Liver (tissue), 9 donors: Measurements from ENCODE around the gene GLI2. TPM values are rescaled to one million over a fixed set of nuclear protein-coding genes. Genes with fewer than 3 reads are reported as not detected.

Source experiments
- DNase-seq: peaks from one replicate; pipeline ENCODE4 v3.0.0-alpha.2; 2017; ENCODE audit warnings: low spot score
- H3K27ac ChIP-seq, 2 donors: one replicate each; pipeline ENCODE4 v1.7.0; 2013; ENCODE audit warnings: inconsistent platforms in 2 of 2, low read length in 2 of 2, control low read depth in 1 of 2, low read depth in 1 of 2, mild to moderate bottlenecking in 1 of 2
- H3K27me3 ChIP-seq, 4 donors: one replicate each; pipeline versions ENCODE4 v1.6.1 to v1.7.0; 2013; ENCODE audit warnings: low read length in 3 of 4, inconsistent platforms in 1 of 4, mild to moderate bottlenecking in 1 of 4, moderate library complexity in 1 of 4; ENCODE audit not compliant: control insufficient read depth in 4 of 4, insufficient read depth in 4 of 4
- H3K36me3 ChIP-seq, 4 donors: one replicate each; pipeline versions ENCODE4 v1.6.1 to v1.7.0; 2013; ENCODE audit warnings: low read length in 3 of 4, mild to moderate bottlenecking in 3 of 4, low read depth in 1 of 4, moderate library complexity in 1 of 4; ENCODE audit not compliant: control insufficient read depth in 4 of 4, insufficient read depth in 3 of 4
- H3K4me1 ChIP-seq, 4 donors: one replicate each; pipeline versions ENCODE4 v1.6.1 to v1.7.0; 2013; ENCODE audit warnings: low read length in 3 of 4, mild to moderate bottlenecking in 3 of 4, moderate library complexity in 1 of 4; ENCODE audit not compliant: control insufficient read depth in 4 of 4, insufficient read depth in 4 of 4
- H3K4me3 ChIP-seq, 3 donors: one replicate each; pipeline versions ENCODE4 v1.6.1 to v1.7.0; 2013; ENCODE audit warnings: low read length in 3 of 3, control low read depth in 1 of 3, low read depth in 1 of 3, mild to moderate bottlenecking in 1 of 3
- H3K9ac ChIP-seq, 2 donors: one replicate each; pipeline ENCODE4 v1.7.0; 2013; ENCODE audit warnings: low read length in 2 of 2, mild to moderate bottlenecking in 2 of 2, moderate library complexity in 2 of 2, control low read depth in 1 of 2, low read depth in 1 of 2
- H3K9me3 ChIP-seq, 4 donors: one replicate each; pipeline versions ENCODE4 v1.6.1 to v1.7.0; 2013; ENCODE audit warnings: low read length in 3 of 4; ENCODE audit not compliant: control insufficient read depth in 4 of 4
- FOXA1 ChIP-seq: IDR thresholded peaks from 2 replicates; pipeline ENCODE4 v1.6.1; 2016; ENCODE audit warnings: antibody characterized with exemption
- FOXA2 ChIP-seq: IDR thresholded peaks from 2 replicates; pipeline ENCODE4 v1.6.1; 2016; ENCODE audit warnings: antibody characterized with exemption
- HNF4A ChIP-seq, 2 donors: conservative IDR thresholded peaks; 2 replicates each; pipeline ENCODE4 v1.6.1; 2016; ENCODE audit warnings: antibody characterized with exemption in 2 of 2, mild to moderate bottlenecking in 2 of 2
- HNF4G ChIP-seq: IDR thresholded peaks from 2 replicates; pipeline ENCODE4 v1.6.1; 2016; ENCODE audit warnings: antibody characterized with exemption
- JUND ChIP-seq, 2 donors: IDR thresholded peaks; 2 replicates each; pipeline ENCODE4 v1.6.1; 2016; ENCODE audit warnings: antibody characterized with exemption in 2 of 2
- NR2F2 ChIP-seq: IDR thresholded peaks from 2 replicates; pipeline ENCODE4 v1.6.1; 2016; ENCODE audit warnings: antibody characterized with exemption
- RAD21 ChIP-seq, 2 donors: IDR thresholded peaks; 2 replicates each; pipeline ENCODE4 v1.6.1; 2016; ENCODE audit warnings: antibody characterized with exemption in 2 of 2, mild to moderate bottlenecking in 2 of 2
- RXRA ChIP-seq, 2 donors: IDR thresholded peaks; 2 replicates each; pipeline ENCODE4 v1.6.1; 2017 to 2018; ENCODE audit warnings: antibody characterized with exemption in 2 of 2, mild to moderate bottlenecking in 1 of 2
- SP1 ChIP-seq: IDR thresholded peaks from 2 replicates; pipeline ENCODE4 v1.6.1; 2018; ENCODE audit warnings: antibody characterized with exemption, mild to moderate bottlenecking
- TAF1 ChIP-seq: conservative IDR thresholded peaks from 2 replicates; pipeline ENCODE4 v1.6.1; 2016; ENCODE audit warnings: antibody characterized with exemption, mild to moderate bottlenecking
- YY1 ChIP-seq: IDR thresholded peaks from 2 replicates; pipeline ENCODE4 v1.6.1; 2016; ENCODE audit warnings: antibody characterized with exemption, mild to moderate bottlenecking
- whole genome bisulfite sequencing: extraction: QIAGEN DNeasy Blood & Tissue Kit; methylation state at CpG from one replicate; pipeline ENCODE4 v1.1.7; 2013; 5-methylcytosine and 5-hydroxymethylcytosine counted together
- polyA plus RNA-seq, 2 donors: library from polyadenylated mRNA; stranded (reverse) in 1 of 2; unstranded in 1 of 2; fragments of 200-250 nt in 1 of 2; fragments of >200 nt in 1 of 2; fragmentation: Nextera tagmentation in 1 of 2; extraction: Ambion mirVana in 1 of 2; gene quantifications; one replicate each; pipeline versions ENCODE4 v1.2.1 to v1.2.3, GENCODE V29; 2013 to 2015
- total RNA-seq, 2 donors: library from RNA; depleted of rRNA; stranded (reverse); fragments of >200 nt; gene quantifications; one replicate each; pipeline ENCODE4 v1.2.3, GENCODE V29; 2014
- TF ChIP-seq, protein P1 (sequence below): IDR thresholded peaks from 2 replicates; pipeline ENCODE4 v1.6.1; 2016; ENCODE audit warnings: antibody characterized with exemption, mild to moderate bottlenecking
- TF ChIP-seq, protein P2 (sequence below): IDR thresholded peaks from 2 replicates; pipeline ENCODE4 v1.6.1; 2016; ENCODE audit warnings: antibody characterized with exemption
- TF ChIP-seq, protein P3 (sequence below): IDR thresholded peaks from 2 replicates; pipeline ENCODE4 v1.6.1; 2016; ENCODE audit warnings: antibody characterized with exemption
- TF ChIP-seq, protein P4 (sequence below): IDR thresholded peaks from 2 replicates; pipeline ENCODE4 v1.6.1; 2016; ENCODE audit warnings: antibody characterized with exemption
- TF ChIP-seq, protein P5 (sequence below): fragments of 150-350 bp; IDR thresholded peaks from 2 replicates; pipeline ENCODE4 v1.5.1; 2017; ENCODE audit warnings: improper control_type of control experiment, low read depth, low read length; ENCODE audit not compliant: missing input control
- donor health status: healthy.
- donor health status: healthy.
- donor health status: healthy.
- donor health status: healthy.
- donor health status: healthy.

Gene GLI2
- total and polyA plus RNA-seq, 4 donors: 0.04 to 0.16 (median 0.11) TPM

DNA sequence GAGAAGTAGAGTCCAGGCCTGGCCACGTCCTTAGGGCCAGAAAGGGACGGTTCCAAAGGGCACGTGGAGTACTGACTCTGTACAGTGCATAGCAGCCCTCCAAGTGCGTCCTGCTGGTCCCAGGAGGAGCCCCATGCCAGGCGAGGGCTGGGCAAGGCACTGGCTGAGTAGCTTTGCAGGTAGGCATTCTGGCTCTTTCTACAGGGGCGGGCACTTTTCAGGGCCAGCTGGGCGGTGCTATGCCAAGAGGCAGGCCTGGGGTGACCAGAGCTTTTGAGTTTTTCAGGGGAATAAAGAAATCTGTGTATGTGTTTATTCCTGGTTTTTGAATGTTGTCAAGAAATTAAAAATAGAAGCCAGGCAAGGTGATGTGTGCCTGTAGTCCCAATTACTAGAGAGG is 15.4 kb upstream of the GLI2 start:
- Histone ChIP-seq H3K36me3 (no peaks in the 10 kb centered on the region), H3K9me3 (no peaks in the 10 kb centered on the region), H3K27me3 (peaks cover 0 to 4% (median 2%) of the 10 kb centered on the region in 4 donors), H3K4me3 (no peak overlapping the region), H3K27ac (no peak overlapping the region), H3K4me1 (no peaks in the 10 kb centered on the region), H3K9ac (no peak overlapping the region)
- TF ChIP-seq FOXA2 (no peak), SP1 (no peak), NR2F2 (no peak), RXRA (IDR thresholded peaks at IDR 0.05) (no peak), RAD21 (IDR thresholded peaks at IDR 0.05) (no peak), HNF4G (no peak), JUND (IDR thresholded peaks at IDR 0.05) (no peak)
- no peak for DNase-seq
- 85% methylated on average over 7 of the region's 7 CpGs for WGBS

DNA sequence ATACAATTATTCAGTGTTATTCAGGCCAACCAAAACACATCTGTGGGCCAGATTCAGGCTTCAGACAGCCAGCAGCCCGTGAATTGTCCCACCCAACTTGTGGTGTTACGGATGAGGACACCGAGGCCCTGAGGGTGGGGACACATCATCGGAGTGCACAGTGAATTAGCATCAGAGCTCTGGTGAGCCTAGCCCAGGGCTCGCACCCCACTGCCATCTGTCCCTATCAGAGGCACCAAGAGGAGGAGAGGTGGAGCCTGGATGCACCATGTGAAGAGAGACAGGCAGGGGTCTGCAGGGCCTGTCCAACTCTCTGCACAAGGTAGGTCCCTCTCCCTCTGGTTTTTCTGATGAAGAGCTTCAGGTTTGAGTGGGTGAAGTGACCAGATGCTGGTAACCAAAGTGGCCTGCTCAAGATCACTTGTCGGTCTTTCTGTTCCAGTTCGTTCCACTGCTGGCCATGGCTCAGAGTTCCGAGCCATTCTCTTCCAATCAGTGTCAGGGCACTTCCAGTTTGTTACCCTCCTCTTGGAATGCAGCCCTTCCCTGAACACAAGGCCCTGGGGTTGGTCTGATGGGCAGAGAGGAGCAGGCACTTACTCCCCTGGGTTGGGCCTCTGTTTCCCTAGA is 14.8 kb upstream of the GLI2 start:
- H3K36me3 ChIP-seq: no peaks in the 10 kb centered on the region
- no peak overlapping the region for H3K4me3 ChIP-seq
- no peak for TF ChIP-seq RXRA (IDR thresholded peaks at IDR 0.05)
- no peak for TF ChIP-seq RAD21 (IDR thresholded peaks at IDR 0.05)
- TF ChIP-seq, protein P1, sequence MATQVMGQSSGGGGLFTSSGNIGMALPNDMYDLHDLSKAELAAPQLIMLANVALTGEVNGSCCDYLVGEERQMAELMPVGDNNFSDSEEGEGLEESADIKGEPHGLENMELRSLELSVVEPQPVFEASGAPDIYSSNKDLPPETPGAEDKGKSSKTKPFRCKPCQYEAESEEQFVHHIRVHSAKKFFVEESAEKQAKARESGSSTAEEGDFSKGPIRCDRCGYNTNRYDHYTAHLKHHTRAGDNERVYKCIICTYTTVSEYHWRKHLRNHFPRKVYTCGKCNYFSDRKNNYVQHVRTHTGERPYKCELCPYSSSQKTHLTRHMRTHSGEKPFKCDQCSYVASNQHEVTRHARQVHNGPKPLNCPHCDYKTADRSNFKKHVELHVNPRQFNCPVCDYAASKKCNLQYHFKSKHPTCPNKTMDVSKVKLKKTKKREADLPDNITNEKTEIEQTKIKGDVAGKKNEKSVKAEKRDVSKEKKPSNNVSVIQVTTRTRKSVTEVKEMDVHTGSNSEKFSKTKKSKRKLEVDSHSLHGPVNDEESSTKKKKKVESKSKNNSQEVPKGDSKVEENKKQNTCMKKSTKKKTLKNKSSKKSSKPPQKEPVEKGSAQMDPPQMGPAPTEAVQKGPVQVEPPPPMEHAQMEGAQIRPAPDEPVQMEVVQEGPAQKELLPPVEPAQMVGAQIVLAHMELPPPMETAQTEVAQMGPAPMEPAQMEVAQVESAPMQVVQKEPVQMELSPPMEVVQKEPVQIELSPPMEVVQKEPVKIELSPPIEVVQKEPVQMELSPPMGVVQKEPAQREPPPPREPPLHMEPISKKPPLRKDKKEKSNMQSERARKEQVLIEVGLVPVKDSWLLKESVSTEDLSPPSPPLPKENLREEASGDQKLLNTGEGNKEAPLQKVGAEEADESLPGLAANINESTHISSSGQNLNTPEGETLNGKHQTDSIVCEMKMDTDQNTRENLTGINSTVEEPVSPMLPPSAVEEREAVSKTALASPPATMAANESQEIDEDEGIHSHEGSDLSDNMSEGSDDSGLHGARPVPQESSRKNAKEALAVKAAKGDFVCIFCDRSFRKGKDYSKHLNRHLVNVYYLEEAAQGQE: no peak
- no peak for TF ChIP-seq HNF4G
- TF ChIP-seq, protein P2, sequence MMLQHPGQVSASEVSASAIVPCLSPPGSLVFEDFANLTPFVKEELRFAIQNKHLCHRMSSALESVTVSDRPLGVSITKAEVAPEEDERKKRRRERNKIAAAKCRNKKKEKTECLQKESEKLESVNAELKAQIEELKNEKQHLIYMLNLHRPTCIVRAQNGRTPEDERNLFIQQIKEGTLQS: no peak
- TF ChIP-seq, protein P3, sequence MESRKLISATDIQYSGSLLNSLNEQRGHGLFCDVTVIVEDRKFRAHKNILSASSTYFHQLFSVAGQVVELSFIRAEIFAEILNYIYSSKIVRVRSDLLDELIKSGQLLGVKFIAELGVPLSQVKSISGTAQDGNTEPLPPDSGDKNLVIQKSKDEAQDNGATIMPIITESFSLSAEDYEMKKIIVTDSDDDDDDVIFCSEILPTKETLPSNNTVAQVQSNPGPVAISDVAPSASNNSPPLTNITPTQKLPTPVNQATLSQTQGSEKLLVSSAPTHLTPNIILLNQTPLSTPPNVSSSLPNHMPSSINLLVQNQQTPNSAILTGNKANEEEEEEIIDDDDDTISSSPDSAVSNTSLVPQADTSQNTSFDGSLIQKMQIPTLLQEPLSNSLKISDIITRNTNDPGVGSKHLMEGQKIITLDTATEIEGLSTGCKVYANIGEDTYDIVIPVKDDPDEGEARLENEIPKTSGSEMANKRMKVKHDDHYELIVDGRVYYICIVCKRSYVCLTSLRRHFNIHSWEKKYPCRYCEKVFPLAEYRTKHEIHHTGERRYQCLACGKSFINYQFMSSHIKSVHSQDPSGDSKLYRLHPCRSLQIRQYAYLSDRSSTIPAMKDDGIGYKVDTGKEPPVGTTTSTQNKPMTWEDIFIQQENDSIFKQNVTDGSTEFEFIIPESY: no peak
- TF ChIP-seq TAF1: no peak
- TF ChIP-seq HNF4A (conservative IDR thresholded peaks at IDR 0.05): no peak
- TF ChIP-seq, protein P4, sequence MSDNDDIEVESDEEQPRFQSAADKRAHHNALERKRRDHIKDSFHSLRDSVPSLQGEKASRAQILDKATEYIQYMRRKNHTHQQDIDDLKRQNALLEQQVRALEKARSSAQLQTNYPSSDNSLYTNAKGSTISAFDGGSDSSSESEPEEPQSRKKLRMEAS: no peak
- TF ChIP-seq JUND (IDR thresholded peaks at IDR 0.05): no peak
- TF ChIP-seq FOXA1: no peak
- no peak for TF ChIP-seq FOXA2
- TF ChIP-seq, protein P5, sequence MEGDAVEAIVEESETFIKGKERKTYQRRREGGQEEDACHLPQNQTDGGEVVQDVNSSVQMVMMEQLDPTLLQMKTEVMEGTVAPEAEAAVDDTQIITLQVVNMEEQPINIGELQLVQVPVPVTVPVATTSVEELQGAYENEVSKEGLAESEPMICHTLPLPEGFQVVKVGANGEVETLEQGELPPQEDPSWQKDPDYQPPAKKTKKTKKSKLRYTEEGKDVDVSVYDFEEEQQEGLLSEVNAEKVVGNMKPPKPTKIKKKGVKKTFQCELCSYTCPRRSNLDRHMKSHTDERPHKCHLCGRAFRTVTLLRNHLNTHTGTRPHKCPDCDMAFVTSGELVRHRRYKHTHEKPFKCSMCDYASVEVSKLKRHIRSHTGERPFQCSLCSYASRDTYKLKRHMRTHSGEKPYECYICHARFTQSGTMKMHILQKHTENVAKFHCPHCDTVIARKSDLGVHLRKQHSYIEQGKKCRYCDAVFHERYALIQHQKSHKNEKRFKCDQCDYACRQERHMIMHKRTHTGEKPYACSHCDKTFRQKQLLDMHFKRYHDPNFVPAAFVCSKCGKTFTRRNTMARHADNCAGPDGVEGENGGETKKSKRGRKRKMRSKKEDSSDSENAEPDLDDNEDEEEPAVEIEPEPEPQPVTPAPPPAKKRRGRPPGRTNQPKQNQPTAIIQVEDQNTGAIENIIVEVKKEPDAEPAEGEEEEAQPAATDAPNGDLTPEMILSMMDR: no peak
- no peak for TF ChIP-seq NR2F2
- no peak for TF ChIP-seq SP1
- no peak for TF ChIP-seq YY1
- WGBS: 94% methylated on average over 8 of the region's 8 CpGs
- no peak overlapping the region for H3K27ac ChIP-seq
- peaks cover 0 to 4% (median 1%) of the 10 kb centered on the region in 4 donors for H3K9me3 ChIP-seq
- H3K9ac ChIP-seq: no peak overlapping the region
- peaks cover 0 to 4% (median 2%) of the 10 kb centered on the region in 4 donors for H3K27me3 ChIP-seq
- no peak for DNase-seq
- no peaks in the 10 kb centered on the region for H3K4me1 ChIP-seq
